WTC11 (cell line): ENCODE results near the gene SELENOW. TPM values are rescaled to one million over a fixed set of nuclear protein-coding genes. Genes with fewer than 3 reads are reported as not detected.
"Not testable (repeated sequence)": the region's sequence is repeated elsewhere in the genome, so short reads cannot be mapped to it uniquely, and the experiment has no call there.

Experiments used
- ATAC-seq: fragments of 200-7000 bp; cut with Tn5 transposase; 2 replicates; pipeline ENCODE4 v1.10.0; 2021; ENCODE audit warnings: mild to moderate bottlenecking, moderate library complexity
- CTCF ChIA-PET: fragments of 300-600 bp; sonication (Branson Sonifier 250); formaldehyde crosslinking; loops from one replicate; lab custom pipeline; 2021; ENCODE audit warnings: antibody characterized with exemption; lab: Charles Lee
- POLR2A ChIA-PET: fragments of 350-600 bp; sonication (Branson Sonifier 250); formaldehyde crosslinking; loops from one replicate; lab custom pipeline; 2021; ENCODE audit warnings: antibody characterized with exemption; lab: Charles Lee
- DNase-seq: peaks from one replicate; pipeline ENCODE4 v3.0.0; 2021; ENCODE audit warnings: low spot score
- H3K27ac Mint-ChIP-seq: 2 replicates; pipeline ENCODE4 v1.8.0; 2021; ENCODE audit warnings: mixed read lengths
- H3K27me3 Mint-ChIP-seq: 2 replicates; pipeline ENCODE4 v1.8.0; 2021; ENCODE audit warnings: low read depth, mild to moderate bottlenecking, moderate library complexity, mixed read lengths
- H3K36me3 Mint-ChIP-seq: 2 replicates; pipeline ENCODE4 v1.8.0; 2021; ENCODE audit warnings: mixed read lengths
- H3K4me1 Mint-ChIP-seq: 2 replicates; pipeline ENCODE4 v1.8.0; 2022; ENCODE audit warnings: mixed read lengths
- H3K4me3 Mint-ChIP-seq: 2 replicates; pipeline ENCODE4 v1.8.0; 2021; ENCODE audit warnings: mild to moderate bottlenecking, moderate library complexity, mixed read lengths
- H3K9me3 Mint-ChIP-seq: 2 replicates; pipeline ENCODE4 v1.8.0; 2021; ENCODE audit warnings: mixed read lengths
- CREM ChIP-seq: sonication (generic); formaldehyde crosslinking; IDR thresholded peaks from 2 replicates; pipeline ENCODE4 v1.8.1; 2022; ENCODE audit warnings: mild to moderate bottlenecking, missing genetic modification reagents, moderate library complexity
- GABPB1 ChIP-seq: sonication (generic); formaldehyde crosslinking; IDR thresholded peaks from 2 replicates; pipeline ENCODE4 v1.8.1; 2023; ENCODE audit warnings: mild to moderate bottlenecking, missing genetic modification reagents
- GTF2I ChIP-seq: fragments of 250-450 bp; sonication (Bioruptor Pico); conservative IDR thresholded peaks from 2 replicates; pipeline ENCODE4 v1.4.0; 2021; ENCODE audit warnings: mild to moderate bottlenecking
- HMGA2 ChIP-seq: fragments of 250-450 bp; sonication (Bioruptor Pico); IDR thresholded peaks from 2 replicates; pipeline ENCODE4 v1.4.0; 2021; ENCODE audit warnings: mild to moderate bottlenecking, moderate library complexity
- TCF7 ChIP-seq: sonication (generic); formaldehyde crosslinking; IDR thresholded peaks from 2 replicates; pipeline ENCODE4 v1.8.0; 2022; ENCODE audit warnings: mild to moderate bottlenecking, low read depth, missing genetic modification reagents, moderate library complexity
- total RNA-seq: library from RNA; stranded (reverse); gene quantifications from 3 replicates; pipeline ENCODE4 v1.2.3, GENCODE V29; 2021
- TF ChIP-seq, protein P1 (sequence below): sonication (generic); formaldehyde crosslinking; IDR thresholded peaks from 2 replicates; pipeline ENCODE4 v1.8.1; 2023; ENCODE audit warnings: mild to moderate bottlenecking, missing genetic modification reagents, borderline replicate concordance
- TF ChIP-seq, protein P2 (sequence below): sonication (generic); formaldehyde crosslinking; IDR thresholded peaks from 2 replicates; pipeline ENCODE4 v1.8.1; 2023; ENCODE audit warnings: mild to moderate bottlenecking, missing genetic modification reagents, moderate library complexity
- TF ChIP-seq, protein P3 (sequence below): sonication (generic); formaldehyde crosslinking; IDR thresholded peaks from 2 replicates; pipeline ENCODE4 v1.8.0; 2023; ENCODE audit warnings: mild to moderate bottlenecking, missing genetic modification reagents
- TF ChIP-seq, protein P4 (sequence below): sonication (generic); formaldehyde crosslinking; conservative IDR thresholded peaks from 2 replicates; pipeline ENCODE4 v1.8.1; 2023; ENCODE audit warnings: mild to moderate bottlenecking, low read depth, missing genetic modification reagents, moderate library complexity
- TF ChIP-seq, protein P5 (sequence below): fragments of 250-450 bp; sonication (Bioruptor Pico); conservative IDR thresholded peaks from 2 replicates; pipeline ENCODE4 v1.9.0; 2021; ENCODE audit warnings: mild to moderate bottlenecking
- TF ChIP-seq, protein P6 (sequence below): fragments of 200-600 bp; IDR thresholded peaks from 2 replicates; pipeline ENCODE4 v1.8.0; 2022; ENCODE audit warnings: antibody characterized with exemption

Gene SELENOW
- total RNA-seq, 1 experiment from 2014 or later, result 391 TPM

DNA sequence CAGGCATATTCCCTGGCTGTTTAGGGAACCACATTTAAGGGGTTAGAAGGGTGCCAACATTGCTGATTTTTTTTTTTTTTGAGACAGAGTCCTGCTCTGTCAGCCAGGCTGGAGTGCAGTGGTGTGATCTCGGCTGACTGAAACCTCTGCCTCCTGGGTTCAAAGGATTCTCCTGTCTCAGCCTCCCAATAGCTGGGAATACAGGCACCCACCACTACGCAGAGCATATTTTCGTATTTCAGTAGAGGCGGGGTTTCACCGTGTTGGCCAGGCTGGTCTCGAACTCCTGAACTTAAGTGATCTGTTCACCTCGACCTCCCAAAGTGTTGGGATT, 35.5 kb downstream of the SELENOW start (continued):
- no peak for TF ChIP-seq CREM (CRISPR knock-in tag)
- TF ChIP-seq, protein P1, sequence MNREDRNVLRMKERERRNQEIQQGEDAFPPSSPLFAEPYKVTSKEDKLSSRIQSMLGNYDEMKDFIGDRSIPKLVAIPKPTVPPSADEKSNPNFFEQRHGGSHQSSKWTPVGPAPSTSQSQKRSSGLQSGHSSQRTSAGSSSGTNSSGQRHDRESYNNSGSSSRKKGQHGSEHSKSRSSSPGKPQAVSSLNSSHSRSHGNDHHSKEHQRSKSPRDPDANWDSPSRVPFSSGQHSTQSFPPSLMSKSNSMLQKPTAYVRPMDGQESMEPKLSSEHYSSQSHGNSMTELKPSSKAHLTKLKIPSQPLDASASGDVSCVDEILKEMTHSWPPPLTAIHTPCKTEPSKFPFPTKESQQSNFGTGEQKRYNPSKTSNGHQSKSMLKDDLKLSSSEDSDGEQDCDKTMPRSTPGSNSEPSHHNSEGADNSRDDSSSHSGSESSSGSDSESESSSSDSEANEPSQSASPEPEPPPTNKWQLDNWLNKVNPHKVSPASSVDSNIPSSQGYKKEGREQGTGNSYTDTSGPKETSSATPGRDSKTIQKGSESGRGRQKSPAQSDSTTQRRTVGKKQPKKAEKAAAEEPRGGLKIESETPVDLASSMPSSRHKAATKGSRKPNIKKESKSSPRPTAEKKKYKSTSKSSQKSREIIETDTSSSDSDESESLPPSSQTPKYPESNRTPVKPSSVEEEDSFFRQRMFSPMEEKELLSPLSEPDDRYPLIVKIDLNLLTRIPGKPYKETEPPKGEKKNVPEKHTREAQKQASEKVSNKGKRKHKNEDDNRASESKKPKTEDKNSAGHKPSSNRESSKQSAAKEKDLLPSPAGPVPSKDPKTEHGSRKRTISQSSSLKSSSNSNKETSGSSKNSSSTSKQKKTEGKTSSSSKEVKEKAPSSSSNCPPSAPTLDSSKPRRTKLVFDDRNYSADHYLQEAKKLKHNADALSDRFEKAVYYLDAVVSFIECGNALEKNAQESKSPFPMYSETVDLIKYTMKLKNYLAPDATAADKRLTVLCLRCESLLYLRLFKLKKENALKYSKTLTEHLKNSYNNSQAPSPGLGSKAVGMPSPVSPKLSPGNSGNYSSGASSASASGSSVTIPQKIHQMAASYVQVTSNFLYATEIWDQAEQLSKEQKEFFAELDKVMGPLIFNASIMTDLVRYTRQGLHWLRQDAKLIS (CRISPR knock-in tag), result no peak
- no peak for TF ChIP-seq GTF2I (CRISPR knock-in tag)
- no peak for TF ChIP-seq HMGA2 (CRISPR knock-in tag)
- no peak for TF ChIP-seq TCF7 (CRISPR knock-in tag)
- TF ChIP-seq, protein P2, sequence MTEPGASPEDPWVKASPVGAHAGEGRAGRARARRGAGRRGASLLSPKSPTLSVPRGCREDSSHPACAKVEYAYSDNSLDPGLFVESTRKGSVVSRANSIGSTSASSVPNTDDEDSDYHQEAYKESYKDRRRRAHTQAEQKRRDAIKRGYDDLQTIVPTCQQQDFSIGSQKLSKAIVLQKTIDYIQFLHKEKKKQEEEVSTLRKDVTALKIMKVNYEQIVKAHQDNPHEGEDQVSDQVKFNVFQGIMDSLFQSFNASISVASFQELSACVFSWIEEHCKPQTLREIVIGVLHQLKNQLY, result no peak
- TF ChIP-seq, protein P3, sequence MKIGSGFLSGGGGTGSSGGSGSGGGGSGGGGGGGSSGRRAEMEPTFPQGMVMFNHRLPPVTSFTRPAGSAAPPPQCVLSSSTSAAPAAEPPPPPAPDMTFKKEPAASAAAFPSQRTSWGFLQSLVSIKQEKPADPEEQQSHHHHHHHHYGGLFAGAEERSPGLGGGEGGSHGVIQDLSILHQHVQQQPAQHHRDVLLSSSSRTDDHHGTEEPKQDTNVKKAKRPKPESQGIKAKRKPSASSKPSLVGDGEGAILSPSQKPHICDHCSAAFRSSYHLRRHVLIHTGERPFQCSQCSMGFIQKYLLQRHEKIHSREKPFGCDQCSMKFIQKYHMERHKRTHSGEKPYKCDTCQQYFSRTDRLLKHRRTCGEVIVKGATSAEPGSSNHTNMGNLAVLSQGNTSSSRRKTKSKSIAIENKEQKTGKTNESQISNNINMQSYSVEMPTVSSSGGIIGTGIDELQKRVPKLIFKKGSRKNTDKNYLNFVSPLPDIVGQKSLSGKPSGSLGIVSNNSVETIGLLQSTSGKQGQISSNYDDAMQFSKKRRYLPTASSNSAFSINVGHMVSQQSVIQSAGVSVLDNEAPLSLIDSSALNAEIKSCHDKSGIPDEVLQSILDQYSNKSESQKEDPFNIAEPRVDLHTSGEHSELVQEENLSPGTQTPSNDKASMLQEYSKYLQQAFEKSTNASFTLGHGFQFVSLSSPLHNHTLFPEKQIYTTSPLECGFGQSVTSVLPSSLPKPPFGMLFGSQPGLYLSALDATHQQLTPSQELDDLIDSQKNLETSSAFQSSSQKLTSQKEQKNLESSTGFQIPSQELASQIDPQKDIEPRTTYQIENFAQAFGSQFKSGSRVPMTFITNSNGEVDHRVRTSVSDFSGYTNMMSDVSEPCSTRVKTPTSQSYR (CRISPR knock-in tag), result no peak
- TF ChIP-seq, protein P4, sequence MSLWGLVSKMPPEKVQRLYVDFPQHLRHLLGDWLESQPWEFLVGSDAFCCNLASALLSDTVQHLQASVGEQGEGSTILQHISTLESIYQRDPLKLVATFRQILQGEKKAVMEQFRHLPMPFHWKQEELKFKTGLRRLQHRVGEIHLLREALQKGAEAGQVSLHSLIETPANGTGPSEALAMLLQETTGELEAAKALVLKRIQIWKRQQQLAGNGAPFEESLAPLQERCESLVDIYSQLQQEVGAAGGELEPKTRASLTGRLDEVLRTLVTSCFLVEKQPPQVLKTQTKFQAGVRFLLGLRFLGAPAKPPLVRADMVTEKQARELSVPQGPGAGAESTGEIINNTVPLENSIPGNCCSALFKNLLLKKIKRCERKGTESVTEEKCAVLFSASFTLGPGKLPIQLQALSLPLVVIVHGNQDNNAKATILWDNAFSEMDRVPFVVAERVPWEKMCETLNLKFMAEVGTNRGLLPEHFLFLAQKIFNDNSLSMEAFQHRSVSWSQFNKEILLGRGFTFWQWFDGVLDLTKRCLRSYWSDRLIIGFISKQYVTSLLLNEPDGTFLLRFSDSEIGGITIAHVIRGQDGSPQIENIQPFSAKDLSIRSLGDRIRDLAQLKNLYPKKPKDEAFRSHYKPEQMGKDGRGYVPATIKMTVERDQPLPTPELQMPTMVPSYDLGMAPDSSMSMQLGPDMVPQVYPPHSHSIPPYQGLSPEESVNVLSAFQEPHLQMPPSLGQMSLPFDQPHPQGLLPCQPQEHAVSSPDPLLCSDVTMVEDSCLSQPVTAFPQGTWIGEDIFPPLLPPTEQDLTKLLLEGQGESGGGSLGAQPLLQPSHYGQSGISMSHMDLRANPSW (CRISPR knock-in tag), result no peak
- no peak for TF ChIP-seq GABPB1 (CRISPR knock-in tag)
- TF ChIP-seq, protein P5, sequence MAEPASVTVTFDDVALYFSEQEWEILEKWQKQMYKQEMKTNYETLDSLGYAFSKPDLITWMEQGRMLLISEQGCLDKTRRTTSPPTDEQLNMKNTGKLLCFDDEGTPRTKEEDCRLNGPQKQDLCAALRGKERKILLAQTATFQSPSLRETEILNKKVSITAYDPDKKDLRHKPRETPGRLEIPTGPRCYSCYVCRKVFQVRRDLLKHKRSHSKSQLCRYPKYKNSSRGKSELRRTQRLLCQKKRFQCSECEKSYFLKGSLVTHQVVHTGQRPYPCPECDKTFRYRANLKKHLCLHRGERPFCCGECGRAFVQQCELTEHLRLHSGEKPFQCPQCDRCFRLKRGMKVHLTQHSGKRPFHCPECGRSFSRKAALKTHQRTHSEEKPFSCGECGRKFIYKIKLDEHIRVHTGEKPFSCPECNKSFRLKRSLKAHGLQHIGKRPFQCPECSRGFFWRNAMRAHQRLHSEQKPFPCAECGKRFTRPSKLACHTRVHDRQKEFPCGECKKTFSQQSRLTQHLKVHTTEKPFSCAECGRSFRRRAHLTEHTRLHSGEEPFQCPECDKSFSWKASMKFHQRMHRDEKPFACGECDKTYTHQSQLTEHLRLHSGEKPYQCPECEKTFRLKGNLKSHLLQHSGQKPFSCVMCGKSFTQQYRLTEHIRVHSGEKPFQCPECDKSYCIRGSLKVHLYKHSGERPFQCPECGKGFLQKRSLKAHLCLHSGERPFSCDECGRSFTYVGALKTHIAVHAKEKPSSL (CRISPR knock-in tag), result no peak
- TF ChIP-seq, protein P6, sequence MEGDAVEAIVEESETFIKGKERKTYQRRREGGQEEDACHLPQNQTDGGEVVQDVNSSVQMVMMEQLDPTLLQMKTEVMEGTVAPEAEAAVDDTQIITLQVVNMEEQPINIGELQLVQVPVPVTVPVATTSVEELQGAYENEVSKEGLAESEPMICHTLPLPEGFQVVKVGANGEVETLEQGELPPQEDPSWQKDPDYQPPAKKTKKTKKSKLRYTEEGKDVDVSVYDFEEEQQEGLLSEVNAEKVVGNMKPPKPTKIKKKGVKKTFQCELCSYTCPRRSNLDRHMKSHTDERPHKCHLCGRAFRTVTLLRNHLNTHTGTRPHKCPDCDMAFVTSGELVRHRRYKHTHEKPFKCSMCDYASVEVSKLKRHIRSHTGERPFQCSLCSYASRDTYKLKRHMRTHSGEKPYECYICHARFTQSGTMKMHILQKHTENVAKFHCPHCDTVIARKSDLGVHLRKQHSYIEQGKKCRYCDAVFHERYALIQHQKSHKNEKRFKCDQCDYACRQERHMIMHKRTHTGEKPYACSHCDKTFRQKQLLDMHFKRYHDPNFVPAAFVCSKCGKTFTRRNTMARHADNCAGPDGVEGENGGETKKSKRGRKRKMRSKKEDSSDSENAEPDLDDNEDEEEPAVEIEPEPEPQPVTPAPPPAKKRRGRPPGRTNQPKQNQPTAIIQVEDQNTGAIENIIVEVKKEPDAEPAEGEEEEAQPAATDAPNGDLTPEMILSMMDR, result no peak; the same call in 1 of the 2 replicates

DNA sequence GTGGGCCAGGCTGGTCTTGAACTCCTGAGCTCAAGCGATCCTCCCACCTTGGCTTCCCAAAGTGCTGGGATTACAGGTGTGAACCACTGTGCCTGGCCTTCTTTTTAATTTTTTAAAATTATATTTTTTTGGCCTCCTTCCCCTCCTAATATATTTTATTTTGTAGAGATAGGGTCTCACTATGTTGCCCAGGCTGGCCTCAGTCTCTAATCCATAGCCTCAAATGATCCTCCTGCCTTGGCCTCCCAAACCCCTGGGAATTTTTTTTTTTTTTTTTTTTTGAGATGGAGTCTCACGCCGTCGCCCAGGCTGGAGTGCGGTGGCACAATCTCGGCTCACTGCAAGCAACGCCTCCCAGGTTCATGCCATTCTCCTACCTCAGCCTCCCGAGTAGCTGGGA, 37.8 kb downstream of the SELENOW start:
- not testable (repeated sequence) for H3K4me3 Mint-ChIP-seq, ATAC-seq, H3K36me3 Mint-ChIP-seq, DNase-seq, H3K9me3 Mint-ChIP-seq
- ChIA-PET POLR2A (interaction anchor here (0.7 kb wide), 1 partner anchor 536 kb away, joined by 3 read pairs; no protein-coding TSS in a partner anchor), CTCF (interaction anchor here (0.5 to 2.3 kb wide), 2 partner anchors 23 to 33 kb away, joined by 3 to 15 read pairs; no protein-coding TSS in a partner anchor)
- TF ChIP-seq GTF2I (CRISPR knock-in tag), result peak; percentile 77; the same call in 1 of the 2 replicates
- TF ChIP-seq, all 79 proteins: peak for 1; not testable (repeated sequence) for 78
- H3K27me3 Mint-ChIP-seq, H3K27ac Mint-ChIP-seq: not testable (repeated sequence)
- H3K4me1 Mint-ChIP-seq, result peaks cover 26% of the 10 kb centered on the region

DNA sequence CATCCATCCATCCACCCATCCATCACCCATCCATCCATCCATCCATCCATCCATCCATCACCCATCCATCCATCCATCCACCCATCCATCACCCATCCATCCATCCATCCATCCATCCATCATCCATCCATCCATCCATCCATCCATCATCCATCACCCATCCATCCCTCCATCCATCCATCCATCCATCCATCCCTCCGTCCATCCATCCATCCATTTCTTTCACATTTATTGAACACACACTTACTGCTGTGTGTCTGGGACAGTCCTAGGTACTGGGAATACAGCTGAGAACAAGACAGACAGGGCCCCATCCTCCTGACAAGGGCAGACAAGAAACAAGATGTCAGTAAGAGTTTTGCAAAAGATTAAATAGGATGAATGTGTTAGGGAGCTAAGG, 39.7 kb downstream of the SELENOW start:
- H3K9me3 Mint-ChIP-seq, H3K4me3 Mint-ChIP-seq, H3K27ac Mint-ChIP-seq, POLR2A ChIA-PET, DNase-seq, ATAC-seq, H3K27me3 Mint-ChIP-seq, H3K36me3 Mint-ChIP-seq: not testable (repeated sequence)
- peaks cover 38% of the 10 kb centered on the region for H3K4me1 Mint-ChIP-seq
- CTCF ChIA-PET, result interaction anchor here (1.1 to 2.3 kb wide), 2 partner anchors 10 to 32 kb away, joined by 3 to 15 read pairs; no protein-coding TSS in a partner anchor
